HL-60 (cell line): ENCODE data around the gene UBASH3A.

ENCODE experiments used
- DNase-seq, 2 experiments: peaks; one replicate each; pipeline ENCODE4 v3.0.0-alpha.2; 2010 to 2020; ENCODE audit warnings: low read depth in 1 of 2, low spot score in 1 of 2
- H3K27ac ChIP-seq: fragments of 250-450 bp; sonication (Bioruptor Pico); replicated peaks from 2 replicates; pipeline ENCODE4 v1.5.1; 2020; ENCODE audit warnings: mild to moderate bottlenecking, moderate library complexity
- H3K27me3 ChIP-seq: fragments of 250-450 bp; sonication (Bioruptor Pico); 2 replicates; pipeline ENCODE4 v1.5.1; 2021; ENCODE audit warnings: mild to moderate bottlenecking, moderate library complexity; ENCODE audit not compliant: insufficient read depth, poor library complexity, severe bottlenecking
- H3K4me3 ChIP-seq: replicated peaks from 2 replicates; pipeline ENCODE4 v1.5.1; 2011; ENCODE audit warnings: mild to moderate bottlenecking, control low read depth, low read length; ENCODE audit not compliant: insufficient read depth
- GABPA ChIP-seq: IDR thresholded peaks from 2 replicates; pipeline ENCODE4 v1.6.1; 2012; ENCODE audit warnings: low read depth
- POLR2AphosphoS5 ChIP-seq: IDR thresholded peaks from 2 replicates; pipeline ENCODE4 v1.6.1; 2012; ENCODE audit warnings: low read depth
- SPI1 ChIP-seq: IDR thresholded peaks from 2 replicates; pipeline ENCODE4 v1.6.1; 2012; ENCODE audit warnings: low read depth, mild to moderate bottlenecking, borderline replicate concordance
- TF ChIP-seq, protein P1 (sequence below): IDR thresholded peaks from 2 replicates; pipeline ENCODE4 v1.6.1; 2012; ENCODE audit warnings: low read depth; ENCODE audit not compliant: insufficient replicate concordance
- TF ChIP-seq, protein P2 (sequence below): IDR thresholded peaks from one replicate; pipeline ENCODE4 v1.5.1; 2011; ENCODE audit warnings: low read length, control low read depth, inconsistent platforms; ENCODE audit not compliant: insufficient read depth

Gene UBASH3A

DNA sequence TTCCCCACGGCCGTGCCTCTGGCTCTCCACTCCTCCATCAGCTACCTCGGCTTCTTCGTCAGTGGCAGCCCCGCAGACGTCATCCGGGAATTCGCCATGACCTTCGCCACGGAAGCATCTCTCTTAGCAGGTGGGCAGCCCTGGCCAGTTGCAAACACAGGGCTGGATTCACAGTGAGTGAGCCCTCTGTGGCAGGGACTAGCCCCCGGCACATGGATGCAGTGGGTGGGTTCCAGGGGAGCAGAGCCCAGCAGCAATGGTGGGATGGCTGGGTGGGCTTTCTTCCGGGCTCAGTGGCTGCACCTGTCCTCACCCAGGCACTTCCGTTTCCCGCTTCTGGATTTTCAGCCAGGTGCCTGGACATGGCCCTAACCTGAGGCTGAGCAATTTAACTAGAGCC is 9.4 kb downstream of the UBASH3A start:
- Histone ChIP-seq H3K4me3 (no peak overlapping the region), H3K27me3 (no peaks in the 10 kb centered on the region), H3K27ac (no peak overlapping the region)
- TF ChIP-seq, protein P1, sequence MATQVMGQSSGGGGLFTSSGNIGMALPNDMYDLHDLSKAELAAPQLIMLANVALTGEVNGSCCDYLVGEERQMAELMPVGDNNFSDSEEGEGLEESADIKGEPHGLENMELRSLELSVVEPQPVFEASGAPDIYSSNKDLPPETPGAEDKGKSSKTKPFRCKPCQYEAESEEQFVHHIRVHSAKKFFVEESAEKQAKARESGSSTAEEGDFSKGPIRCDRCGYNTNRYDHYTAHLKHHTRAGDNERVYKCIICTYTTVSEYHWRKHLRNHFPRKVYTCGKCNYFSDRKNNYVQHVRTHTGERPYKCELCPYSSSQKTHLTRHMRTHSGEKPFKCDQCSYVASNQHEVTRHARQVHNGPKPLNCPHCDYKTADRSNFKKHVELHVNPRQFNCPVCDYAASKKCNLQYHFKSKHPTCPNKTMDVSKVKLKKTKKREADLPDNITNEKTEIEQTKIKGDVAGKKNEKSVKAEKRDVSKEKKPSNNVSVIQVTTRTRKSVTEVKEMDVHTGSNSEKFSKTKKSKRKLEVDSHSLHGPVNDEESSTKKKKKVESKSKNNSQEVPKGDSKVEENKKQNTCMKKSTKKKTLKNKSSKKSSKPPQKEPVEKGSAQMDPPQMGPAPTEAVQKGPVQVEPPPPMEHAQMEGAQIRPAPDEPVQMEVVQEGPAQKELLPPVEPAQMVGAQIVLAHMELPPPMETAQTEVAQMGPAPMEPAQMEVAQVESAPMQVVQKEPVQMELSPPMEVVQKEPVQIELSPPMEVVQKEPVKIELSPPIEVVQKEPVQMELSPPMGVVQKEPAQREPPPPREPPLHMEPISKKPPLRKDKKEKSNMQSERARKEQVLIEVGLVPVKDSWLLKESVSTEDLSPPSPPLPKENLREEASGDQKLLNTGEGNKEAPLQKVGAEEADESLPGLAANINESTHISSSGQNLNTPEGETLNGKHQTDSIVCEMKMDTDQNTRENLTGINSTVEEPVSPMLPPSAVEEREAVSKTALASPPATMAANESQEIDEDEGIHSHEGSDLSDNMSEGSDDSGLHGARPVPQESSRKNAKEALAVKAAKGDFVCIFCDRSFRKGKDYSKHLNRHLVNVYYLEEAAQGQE: no peak
- TF ChIP-seq SPI1 (no peak), POLR2AphosphoS5 (no peak), GABPA (no peak)
- TF ChIP-seq, protein P2, sequence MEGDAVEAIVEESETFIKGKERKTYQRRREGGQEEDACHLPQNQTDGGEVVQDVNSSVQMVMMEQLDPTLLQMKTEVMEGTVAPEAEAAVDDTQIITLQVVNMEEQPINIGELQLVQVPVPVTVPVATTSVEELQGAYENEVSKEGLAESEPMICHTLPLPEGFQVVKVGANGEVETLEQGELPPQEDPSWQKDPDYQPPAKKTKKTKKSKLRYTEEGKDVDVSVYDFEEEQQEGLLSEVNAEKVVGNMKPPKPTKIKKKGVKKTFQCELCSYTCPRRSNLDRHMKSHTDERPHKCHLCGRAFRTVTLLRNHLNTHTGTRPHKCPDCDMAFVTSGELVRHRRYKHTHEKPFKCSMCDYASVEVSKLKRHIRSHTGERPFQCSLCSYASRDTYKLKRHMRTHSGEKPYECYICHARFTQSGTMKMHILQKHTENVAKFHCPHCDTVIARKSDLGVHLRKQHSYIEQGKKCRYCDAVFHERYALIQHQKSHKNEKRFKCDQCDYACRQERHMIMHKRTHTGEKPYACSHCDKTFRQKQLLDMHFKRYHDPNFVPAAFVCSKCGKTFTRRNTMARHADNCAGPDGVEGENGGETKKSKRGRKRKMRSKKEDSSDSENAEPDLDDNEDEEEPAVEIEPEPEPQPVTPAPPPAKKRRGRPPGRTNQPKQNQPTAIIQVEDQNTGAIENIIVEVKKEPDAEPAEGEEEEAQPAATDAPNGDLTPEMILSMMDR: no peak
- no peak for DNase-seq

DNA sequence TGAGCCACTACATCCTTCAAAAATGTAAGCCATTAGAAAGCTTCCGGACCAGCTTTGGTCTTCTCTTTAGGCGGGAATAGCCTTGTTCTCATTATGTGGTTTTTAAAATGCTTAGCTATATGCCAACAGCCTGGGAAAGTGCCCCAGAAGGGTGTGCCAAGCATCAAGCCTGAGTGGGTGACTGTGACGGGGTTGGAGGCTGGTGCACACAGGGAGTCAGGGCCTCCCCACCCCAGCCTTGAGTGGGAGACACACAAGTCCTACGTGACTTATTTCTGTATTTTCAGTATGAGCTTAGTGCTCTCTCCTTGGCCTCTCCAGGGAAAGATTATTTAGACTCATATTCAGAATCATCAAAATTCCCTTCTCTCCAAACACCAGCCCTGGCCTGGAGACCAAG is 9.8 kb downstream of the UBASH3A start:
- Histone ChIP-seq H3K4me3 (no peak overlapping the region), H3K27ac (no peak overlapping the region), H3K27me3 (no peaks in the 10 kb centered on the region)
- TF ChIP-seq, protein P2: no peak
- TF ChIP-seq POLR2AphosphoS5: no peak
- TF ChIP-seq SPI1: no peak
- DNase-seq: no peak

DNA sequence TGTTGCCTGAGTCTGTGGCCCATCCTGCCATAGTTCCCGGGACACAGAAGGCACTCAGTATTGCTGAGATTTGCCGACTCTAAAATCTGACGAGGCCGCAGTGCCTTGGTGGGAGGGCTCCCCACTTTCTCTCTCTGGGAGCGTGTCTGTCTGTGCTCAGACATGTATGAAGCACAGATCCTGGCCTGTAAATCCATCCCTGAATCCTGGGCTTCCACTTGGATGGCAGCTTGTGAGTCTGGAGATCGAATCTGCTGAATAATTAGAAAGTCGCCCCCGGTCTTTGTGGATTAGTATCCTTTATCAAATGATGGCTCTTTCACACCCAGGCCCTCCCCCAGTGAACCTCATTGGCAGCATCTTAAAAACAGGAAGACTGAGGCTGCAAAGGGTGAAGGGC is 10.4 kb downstream of the UBASH3A start:
- DNase-seq: no peak
- H3K27ac ChIP-seq: no peak overlapping the region
- no peak overlapping the region for H3K4me3 ChIP-seq
- no peaks in the 10 kb centered on the region for H3K27me3 ChIP-seq
- TF ChIP-seq, protein P1: no peak
- no peak for TF ChIP-seq SPI1
- TF ChIP-seq GABPA: no peak
- no peak for TF ChIP-seq POLR2AphosphoS5
- TF ChIP-seq, protein P2: no peak

DNA sequence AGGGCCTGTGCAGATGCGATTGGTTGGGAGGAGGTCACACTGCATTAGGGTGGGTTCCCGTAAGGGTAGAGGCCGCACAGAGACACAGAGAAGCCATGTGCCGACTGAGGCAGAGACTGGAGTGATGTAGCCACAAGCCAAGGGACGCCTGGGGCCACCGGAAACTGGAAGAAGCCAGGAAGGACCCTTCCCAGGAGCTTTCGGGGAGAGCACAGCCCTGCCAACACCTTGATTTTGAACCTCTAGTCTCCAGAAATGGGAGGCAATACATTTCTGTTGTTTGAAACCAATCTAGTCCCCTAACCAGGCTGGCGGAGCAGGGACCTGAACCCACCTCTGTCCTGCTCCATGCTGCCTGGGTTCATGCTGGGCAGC is 10.8 kb downstream of the UBASH3A start:
- TF ChIP-seq, protein P2: no peak
- TF ChIP-seq SPI1 (no peak), POLR2AphosphoS5 (no peak), GABPA (no peak)
- TF ChIP-seq, protein P1: no peak

More for the DNA sequence above, 10.8 kb downstream of the UBASH3A start:
- DNase-seq: no peak
- H3K4me3 ChIP-seq: no peak overlapping the region
- H3K27ac ChIP-seq: no peak overlapping the region
- no peaks in the 10 kb centered on the region for H3K27me3 ChIP-seq
